ENCODE measurements around the gene SKOR1.

Gene SKOR1

DNA sequence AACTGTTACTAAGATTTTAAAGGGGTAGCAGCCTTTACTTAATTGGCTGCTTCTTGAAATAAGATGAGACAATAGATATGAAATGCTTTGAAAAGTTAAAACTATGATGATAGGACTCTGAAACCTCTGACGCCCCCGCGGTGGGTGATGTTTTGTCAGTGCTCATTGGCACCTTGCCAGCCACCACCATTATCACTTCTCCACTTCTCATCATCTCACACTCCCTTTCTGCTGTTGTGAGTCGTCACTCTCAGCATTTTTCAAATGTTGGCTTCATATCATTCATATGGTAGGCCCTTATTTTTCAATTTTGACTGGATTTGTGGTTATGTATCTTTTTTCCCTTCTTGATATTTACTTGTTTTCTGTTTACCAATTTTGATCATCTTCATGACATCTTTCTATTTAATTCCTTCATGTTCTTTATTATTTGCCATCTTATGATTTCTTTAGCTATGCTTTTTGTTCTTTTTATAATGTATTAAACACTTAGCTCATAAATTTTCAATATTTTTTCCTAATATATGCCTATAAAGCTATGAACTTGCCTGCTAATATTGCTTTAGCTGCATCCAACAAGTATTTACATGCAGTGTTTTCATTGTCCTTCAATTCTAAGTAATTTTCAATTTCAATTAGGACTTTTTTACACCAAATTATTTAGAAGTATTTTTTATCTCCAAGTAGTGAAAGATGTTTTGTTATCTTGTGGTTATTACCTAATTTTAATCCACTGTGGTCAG lies 30.3 kb upstream of the SKOR1 start:
- no peak for DNase-seq

DNA sequence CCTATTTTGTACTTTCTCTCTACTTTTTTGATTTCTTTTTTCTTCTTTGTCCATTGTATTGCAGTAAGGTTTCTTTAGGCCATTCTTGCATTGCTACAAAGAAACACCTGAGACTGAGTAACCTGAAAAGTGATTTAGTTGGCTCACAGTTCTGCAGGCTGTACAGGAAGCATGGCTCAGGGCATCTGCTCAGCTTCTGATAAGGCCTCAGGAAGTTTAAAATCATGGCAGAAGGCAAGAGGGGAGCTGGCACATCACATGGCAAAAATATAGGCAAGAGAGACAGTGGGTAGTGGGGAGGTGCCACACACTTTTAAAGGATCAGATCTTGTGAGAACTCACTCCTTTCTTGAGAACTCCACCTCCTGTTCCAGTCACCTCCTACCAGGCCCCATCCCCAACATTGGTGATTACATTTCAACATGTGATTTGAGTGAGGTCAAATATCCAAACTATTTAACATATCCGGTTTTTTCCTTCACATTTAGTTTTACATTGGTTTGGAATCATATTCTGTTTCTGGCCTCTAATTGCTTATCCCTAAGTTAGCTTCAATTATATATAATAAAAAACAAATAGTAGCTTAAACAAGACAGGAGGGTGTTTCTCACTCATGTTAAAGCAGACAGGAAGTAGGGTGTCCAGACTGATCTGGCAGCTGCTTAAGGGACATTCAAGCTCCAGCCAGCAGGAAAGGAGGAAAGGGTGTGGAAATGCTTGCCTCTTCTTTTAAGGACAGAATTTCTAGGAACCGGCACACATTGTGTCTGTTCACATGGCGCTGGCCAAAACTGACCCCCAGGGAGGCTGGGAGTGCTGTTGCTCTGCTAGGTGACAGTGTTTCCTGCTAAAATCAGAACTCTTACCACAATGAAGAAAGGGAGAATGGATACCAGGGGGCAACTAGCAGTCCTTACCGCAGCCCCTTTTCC lies 28.8 kb upstream of the SKOR1 start:
- DNase-seq, result no peak

DNA sequence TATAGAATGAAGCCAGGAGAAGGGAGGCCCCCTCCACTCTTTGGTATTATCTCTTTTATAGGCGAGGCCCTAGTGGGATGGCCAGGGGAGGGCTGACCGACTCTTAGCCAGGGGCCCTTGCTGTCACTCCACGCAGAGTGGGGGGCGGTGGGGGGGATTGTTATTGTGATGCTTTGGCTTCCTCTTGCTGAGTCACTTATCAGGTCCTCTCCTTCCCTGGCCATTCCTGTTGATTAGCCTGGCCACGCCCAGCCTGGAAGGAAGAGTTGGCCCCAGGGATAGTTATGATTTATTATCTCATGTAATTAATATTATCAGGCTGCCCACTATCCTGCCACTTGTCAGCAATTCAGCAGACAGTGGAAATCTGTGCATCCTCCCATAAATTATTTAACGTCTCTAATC lies 25.5 kb upstream of the SKOR1 start:
- no peak for DNase-seq

DNA sequence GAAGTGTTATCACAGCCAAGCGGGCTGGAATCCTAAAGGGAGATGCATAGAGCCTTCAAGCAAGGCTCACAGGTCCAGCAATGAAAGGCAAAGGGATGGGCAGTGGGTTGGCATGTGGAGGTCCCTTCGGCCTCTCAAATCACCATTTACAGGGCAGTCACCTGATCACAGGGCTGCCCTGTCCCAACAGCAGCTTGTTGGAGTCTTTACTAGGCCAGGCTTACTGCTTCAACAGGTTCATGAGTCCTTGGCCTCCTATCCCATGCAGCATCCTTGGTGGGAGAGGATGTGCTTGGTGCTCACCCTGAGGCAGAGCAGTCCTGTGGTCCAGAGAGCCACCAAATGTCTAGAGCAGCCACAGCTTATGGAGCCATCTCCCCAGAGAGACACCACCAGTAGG lies 24.2 kb upstream of the SKOR1 start:
- DNase-seq, result no peak

DNA sequence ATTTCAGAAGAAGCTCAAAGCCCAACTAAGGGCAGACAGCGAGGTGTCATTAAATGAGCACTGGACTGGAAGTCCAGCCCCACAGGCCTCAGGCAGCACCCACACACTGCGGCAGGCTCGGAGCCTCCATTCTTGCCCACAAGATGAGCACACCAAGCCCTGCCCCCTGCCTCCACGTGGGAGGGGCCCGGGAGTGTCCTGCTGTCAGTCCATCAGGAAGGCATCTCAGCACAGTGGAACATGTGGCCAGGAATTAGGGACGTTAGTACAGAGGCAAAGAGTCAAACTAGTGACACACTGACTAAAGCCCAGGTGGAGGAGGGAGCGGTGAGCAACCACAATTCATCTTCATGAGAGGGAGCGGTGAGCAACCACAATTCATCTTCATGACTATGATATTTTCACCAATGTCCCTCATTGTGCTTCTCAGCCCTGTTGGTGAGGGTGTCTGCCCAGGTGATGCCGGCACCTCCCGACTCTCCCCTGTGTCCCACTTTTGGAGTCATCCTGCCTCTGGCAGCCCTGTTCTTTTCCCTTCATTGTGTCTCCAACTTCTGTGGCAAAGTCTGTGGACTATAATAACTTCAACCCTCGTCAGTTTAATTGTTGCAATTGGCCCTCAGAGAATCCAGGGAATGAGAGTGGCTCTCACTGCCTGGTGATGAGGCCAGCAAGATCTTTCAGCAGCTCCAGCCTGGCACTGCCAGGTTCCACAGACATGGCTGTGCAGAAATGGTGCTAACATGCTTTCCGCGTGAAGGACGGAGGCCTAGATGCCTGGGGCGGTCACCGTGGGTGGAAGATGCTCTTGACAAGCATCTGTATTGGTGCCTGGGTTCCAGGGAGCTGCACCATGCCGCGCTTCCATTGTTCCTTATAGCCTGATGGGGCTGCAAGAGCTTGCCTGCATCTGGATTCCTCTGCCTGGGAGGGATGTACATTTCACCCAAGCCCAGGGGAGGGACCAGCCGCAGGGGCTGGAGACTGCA lies 23.1 kb upstream of the SKOR1 start:
- no peak for DNase-seq

DNA sequence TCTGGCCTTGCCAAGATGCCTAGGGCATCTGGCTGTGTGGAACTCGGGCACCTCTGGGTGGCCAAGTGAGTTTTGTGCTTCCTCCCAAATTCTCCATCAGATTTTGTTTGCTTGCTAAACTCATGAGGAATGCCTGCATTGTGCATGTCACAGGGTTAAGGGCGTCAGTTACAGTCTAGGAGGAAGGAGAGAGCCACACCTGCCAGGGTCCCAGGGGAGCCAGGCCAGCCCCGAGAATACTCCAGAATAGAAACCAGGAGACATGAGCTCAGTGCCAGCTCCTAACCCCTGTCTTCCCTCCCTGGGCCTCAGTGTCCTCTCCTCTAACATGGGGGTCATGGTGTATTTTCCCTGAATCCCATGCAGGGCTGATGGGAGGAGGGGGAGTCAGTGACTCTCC lies 22.0 kb upstream of the SKOR1 start:
- no peak for DNase-seq

DNA sequence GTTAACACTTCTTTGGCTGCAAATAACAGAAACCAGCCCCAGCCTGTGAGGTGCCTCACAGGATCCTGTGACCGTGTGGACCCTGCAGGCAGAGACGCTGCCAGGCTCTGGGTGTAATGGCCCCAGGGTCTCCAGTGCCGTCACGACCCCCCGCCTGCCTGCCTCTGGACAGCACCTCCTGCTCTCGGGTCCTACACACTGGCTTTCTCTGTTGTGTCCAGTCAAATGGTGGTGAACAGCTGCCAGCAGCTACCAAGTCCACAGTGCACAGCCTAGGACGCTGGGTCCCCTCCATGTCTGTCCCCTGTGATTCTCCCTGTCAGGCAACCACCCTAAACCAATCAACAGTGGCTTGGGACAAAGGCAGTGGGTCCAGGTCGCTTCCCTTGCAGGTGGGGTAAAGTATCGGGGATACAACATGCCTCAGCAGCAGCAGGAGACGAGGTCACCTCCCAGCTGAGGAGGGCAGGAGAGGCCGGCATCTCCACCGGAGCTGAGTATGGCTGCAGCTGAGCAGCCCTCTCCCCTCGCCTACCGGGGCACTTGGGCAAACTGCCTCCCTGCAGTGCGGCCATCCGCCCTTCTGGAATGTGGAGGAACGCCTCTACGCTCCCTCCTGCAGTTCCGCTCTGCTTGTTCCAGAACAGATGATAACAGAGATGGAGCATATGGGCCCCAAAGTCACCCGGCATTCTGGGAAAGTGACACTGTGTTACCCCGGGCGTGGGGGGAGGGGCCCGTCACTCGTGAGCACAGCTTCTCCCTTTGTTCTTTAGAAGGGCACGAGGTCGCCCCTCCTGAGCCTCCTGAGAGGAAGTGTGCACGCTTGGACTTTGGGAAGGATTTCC lies 21.1 kb upstream of the SKOR1 start:
- no peak for DNase-seq

DNA sequence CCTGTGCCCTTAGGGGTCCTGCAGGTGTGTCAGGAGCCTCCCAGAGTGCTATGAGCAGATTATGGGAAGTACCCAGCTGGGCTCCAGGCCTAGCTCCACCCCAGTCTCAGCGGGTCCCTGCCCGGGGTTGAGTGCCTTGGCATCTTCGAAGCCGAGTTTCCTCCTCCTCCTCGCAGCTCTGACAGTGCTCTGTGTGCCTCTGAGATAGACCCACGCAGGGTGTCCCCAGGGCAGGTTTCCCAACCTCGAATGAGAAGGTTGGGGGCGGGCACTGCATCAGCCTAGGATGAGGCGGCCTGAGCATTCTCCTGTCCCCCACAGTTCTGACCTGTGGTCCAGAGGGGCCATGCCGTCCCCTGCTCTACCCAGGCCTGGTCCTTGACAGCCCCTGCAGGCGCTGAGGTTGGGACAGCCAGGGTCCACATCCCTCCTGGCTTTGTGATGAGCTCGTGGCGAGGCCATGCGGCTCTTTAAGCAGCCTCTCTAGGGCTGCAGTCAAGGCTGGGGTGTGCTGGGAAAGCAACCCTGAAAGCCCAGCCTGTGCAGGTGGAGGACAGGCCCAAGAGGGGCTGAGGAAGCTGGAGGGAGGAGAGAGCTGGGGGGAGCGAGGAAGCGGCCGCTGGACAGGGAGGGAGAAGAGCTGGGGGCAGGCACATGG lies 20.2 kb upstream of the SKOR1 start:
- no peak for DNase-seq

DNA sequence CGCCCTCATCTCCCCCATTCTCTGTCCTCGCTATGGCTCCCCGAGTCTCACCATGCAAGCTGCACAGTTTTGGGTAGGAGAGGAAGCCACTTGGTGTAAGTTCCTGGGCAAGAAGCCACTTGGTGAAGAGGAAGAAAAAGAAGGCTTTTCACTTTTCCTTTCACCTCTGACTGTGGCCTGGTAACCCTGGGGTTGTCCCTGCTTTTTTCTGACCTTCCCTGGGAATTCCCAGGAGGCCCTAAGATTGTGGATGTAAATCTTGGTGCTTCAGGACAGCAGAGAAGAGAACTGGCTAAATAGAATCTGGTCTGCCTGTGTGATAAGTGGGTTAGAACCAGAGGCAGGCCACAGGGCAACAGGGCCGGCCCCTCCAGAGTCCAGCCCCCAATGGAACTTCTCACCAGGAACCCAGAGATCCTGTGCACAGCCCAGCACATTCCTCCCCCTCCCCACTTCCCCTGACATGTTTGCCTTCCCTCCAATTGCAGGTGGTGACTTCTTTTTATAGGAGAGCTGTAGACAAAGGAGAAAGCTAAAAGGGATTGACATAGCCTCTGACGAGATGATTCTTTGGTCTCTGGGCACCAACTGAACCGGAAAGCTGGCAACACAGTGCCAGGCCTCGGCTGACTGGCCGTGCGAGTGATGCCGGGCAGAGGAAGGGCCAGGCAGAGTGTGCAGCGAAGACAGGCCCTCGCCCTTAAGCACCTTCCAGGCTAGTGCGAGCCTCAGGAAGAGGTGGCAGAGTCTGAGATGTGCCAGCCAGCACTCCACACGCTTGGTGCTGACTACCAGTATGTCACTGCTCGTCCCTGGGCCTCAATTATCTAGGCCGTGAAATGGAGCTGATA lies 19.4 kb upstream of the SKOR1 start:
- no peak for DNase-seq

DNA sequence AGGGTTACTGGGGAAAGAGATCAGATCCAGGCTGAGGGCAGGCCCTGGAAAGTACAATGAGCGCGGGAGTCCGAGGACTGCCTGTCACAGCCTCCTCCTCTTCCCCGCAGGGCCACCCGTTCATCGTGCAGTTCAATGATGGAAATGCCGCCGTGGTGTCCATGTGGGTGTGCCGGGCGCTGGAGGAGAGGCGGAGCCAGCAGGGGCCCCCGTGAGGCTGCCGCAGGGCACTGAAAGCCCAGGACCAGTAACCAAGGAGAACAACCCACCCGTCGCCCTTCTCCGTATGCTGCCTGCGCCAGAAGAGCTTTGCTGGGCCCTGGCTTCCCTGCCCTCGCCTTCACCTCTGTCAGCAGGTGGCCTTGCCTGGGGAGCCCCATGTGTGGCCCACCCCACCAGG lies 18.8 kb upstream of the SKOR1 start:
- no peak for DNase-seq

DNA sequence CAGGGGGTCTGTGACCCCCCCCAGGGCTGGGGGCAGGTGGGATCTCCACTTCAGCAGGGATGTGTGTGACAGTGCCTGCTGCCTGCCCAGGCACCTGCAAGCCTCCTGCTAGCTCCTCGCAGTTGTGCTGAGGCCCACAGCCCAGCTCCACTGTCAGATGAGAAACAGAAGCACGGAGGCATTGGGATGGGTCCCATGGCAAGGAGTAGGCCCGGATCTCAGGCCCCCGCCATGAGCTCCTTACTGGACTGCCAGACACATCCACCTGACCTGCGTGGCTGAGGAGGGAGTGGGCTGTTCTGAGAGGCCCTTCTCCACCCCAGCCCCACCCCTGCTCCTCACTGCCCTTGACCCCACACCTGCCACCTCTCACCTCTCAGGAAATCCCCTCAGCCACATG lies 18.2 kb upstream of the SKOR1 start:
- no peak for DNase-seq

DNA sequence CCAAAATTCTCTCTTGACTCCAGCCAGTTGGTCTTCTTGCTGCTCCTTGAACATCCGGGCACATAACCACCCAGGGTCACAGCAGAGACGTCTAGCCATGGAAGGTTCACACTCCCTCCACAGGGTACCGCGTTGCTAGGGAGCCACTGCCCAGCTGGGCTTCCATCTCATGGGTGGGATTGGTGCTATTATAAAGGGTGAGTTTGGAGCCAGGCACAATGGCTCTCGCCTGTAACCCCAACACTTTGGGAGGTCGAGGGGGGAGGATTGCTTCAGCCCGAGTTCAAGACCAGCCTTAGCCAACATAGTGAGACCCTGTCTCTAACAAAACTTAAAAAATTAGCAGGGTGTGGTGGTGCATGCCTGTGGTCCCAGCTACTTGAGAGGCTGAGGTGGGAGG lies 17.5 kb upstream of the SKOR1 start:
- no peak for DNase-seq

DNA sequence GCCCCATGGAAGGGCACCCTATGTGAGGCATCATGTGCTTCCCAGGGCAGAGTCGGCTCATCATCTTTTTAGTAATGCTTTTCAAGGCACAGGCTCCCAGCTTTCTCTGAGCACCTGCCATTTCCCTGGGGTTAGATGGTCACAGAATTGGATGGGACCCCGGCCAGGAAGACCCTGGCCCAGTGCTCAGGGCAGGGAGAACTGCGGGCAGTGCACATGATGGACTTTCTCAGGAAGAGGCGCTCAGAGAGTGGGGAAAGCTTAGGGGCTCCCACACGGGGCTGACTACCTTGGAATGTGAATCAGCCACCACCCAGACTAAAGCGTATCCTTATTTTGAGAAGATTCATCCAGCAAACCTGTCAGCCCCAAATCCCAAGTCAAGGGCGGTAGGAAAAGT lies 16.5 kb upstream of the SKOR1 start:
- no peak for DNase-seq

DNA sequence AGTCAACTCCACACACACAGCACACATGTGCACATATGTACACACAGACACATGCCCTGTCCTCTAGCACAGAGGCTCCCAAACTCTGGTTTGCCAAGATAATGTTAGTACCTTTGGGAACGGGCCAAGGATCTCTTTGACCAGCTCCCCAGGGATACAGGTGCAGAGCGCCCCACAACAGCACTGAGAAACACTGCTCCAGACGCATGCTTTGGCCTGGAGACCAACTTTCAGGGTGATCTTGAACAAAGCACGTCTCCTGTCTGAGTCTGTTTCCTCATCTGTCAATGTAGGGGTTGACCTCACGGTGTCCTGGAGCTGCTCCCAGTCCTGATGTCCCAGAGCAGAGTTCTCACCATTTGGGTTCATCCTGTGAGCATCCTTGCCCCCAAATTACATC lies 15.9 kb upstream of the SKOR1 start:
- no peak for DNase-seq

DNA sequence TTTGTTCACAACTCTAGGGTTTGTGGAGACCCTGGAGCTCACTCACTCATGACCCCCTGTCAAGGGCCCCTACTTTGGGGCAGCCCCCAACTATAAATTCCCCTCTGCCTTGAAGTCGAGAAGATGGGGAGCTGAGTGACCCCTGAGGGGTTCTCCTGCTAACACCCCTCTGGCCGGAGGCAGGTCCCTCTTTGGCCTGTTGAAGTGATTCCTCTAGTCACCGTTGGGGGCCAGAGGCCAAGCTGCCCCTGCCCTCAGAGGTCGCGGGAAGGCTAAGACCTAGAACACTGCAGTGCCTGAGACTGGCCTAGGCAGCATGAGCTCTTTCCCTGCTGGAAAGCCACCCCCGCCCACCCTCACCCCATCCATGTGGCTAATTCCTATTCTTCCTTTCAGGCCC lies 15.4 kb upstream of the SKOR1 start:
- no peak for DNase-seq

DNA sequence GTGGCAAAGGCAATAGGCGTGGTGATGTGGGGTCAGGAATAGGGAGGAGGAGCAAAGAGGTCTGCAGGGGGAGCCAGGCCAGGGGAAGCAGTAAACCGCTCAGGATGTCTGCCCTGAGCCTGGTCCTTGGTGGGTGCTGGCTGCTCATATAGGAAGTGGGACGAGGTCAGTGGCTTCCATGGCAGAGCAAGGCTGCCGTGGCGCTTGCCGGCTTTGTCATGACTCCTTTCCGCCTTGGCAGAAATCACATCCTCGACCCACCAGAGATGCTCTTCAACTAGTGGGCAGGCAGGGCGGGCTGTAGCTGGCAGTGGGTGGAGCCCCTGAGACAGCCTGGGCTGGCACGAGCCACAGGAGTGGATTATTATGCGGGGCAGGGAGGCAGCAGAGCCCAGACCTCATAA lies 13.1 kb upstream of the SKOR1 start:
- DNase-seq, result no peak

DNA sequence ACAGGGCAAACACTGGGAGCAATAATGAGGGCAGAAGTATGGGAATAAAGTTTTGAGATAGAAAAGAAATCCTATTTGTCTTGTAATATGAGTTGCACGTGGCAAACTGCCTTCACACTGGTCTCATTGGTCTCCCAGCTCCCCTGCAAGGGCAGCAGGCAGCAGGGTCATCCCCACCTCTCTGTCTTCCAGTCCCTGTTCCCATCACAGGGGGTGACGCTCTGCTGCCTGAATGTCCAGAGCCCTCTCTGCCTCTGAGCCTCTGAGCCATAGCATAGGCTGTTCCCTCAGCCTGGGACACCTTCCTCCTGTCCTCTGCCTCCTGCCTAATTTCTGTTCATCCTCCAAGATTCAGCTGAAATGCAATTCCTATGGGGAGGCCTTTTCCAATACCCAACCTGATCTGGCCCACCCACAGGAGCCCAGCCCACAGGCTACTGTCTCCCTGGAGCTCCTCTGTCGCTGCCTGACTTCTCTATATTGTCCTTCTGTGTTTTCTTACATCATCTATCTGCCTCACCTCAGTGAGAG lies 12.1 kb upstream of the SKOR1 start:
- DNase-seq, result no peak

DNA sequence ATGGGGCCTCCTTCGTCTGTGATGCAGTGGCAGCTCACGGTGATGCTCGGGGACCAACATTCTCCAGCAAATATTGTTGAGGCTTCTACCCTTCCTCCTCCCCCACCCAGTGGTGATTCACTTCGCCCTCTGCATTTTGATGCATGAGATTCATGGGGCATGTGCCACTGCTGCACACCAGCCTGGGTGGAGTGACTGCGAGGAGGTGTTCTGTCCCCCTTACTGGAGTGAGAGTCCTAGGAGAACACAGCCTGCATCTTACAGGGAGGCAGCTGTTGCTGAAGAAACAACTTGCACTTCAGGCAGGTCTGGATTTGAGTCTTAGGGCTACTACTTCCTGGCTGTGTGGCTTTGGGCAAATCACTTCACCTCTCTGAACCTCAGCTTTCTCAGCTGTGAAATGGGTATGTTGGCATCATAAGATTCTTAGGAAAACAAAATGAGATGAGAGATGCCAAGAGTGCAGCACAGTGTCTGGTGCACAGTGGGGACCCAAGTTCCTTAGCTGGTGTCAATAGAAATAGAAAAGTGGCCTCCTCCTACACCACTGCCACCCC lies 10.2 kb upstream of the SKOR1 start:
- no peak for DNase-seq

DNA sequence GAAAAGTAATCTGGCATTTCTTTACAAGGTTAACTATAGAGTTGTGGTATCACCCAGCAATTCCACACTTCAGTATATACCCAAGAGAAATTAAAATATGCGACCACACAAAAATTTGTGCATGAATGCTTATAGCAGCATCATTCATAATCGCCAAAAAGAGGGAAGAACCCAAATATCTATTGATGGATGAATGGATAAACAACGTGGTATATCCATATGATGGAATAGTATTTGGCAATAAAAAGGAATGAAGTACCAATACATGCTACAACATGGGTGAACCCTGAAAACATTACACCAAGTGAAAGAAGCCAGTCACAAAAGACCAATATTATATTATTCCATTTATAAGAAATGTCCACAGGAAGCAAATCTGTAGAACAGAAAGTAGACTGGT lies 8.6 kb upstream of the SKOR1 start:
- no peak for DNase-seq

DNA sequence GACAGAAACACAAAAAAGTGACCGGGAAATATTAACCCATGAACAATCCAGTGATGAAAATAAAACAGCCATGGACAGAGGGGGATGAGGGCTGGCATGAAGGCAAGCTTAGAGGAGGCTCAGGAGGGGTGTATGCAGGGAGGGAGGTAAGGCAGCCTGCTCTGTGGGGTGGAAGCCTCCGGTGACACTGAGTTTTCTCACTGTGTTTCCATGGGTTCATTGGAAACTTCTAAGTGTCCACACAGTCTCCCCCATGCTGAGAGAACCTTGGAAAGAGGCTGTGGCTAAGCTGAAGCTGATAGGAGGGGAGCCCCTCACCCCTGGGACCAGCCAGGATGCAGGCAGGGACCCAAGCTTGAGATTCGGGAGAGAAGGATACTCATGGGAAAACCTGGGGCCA lies 6.8 kb upstream of the SKOR1 start:
- no peak for DNase-seq

Data from T-helper 2 cell (primary cell).